IPS-NIHi11 (cell line): ENCODE results near the gene KCMF1.

ENCODE experiments used
- DNase-seq: peaks from one replicate; pipeline ENCODE4 v3.0.0; 2012; ENCODE audit warnings: mixed read lengths, low spot score

KCMF1 gene

GRCh38 chr2:84980263-84980983 is 9.5 kb downstream of the KCMF1 start:
- DNase-seq = no peak

GRCh38 chr2:84986018-84986417 is 15.1 kb downstream of the KCMF1 start:
- no peak for DNase-seq

- no peak for DNase-seq
Measured at GRCh38 chr2:84989422-84989821, 18.5 kb downstream of the KCMF1 start.

- DNase-seq = no peak
Measured at GRCh38 chr2:84989927-84990326, 19.0 kb downstream of the KCMF1 start.

GRCh38 chr2:84991404-84992160 is 20.6 kb downstream of the KCMF1 start:
- no peak for DNase-seq

- no peak for DNase-seq
Measured at GRCh38 chr2:84995826-84996225, 24.9 kb downstream of the KCMF1 start.

GRCh38 chr2:84996909-84997308 is 25.9 kb downstream of the KCMF1 start:
- no peak for DNase-seq

- DNase-seq = no peak
Measured at GRCh38 chr2:84999553-84999955, 28.6 kb downstream of the KCMF1 start.

GRCh38 chr2:85001595-85001994 is 30.6 kb downstream of the KCMF1 start:
- no peak for DNase-seq

- DNase-seq = no peak
Measured at GRCh38 chr2:85002534-85002933, 31.6 kb downstream of the KCMF1 start.

- no peak for DNase-seq
Measured at GRCh38 chr2:85008252-85008651, 37.3 kb downstream of the KCMF1 start.

GRCh38 chr2:85009019-85009618 is 38.2 kb downstream of the KCMF1 start:
- no peak for DNase-seq

GRCh38 chr2:85010404-85010803 is 39.4 kb downstream of the KCMF1 start:
- no peak for DNase-seq

GRCh38 chr2:85011098-85011497 is 40.1 kb downstream of the KCMF1 start:
- no peak for DNase-seq

GRCh38 chr2:85011747-85012146 is 40.8 kb downstream of the KCMF1 start:
- DNase-seq = no peak

- no peak for DNase-seq
Measured at GRCh38 chr2:85012431-85012830, 41.5 kb downstream of the KCMF1 start.

- DNase-seq = no peak
Measured at GRCh38 chr2:85012855-85013254, 41.9 kb downstream of the KCMF1 start.

- DNase-seq = no peak
Measured at GRCh38 chr2:85015653-85016360, 44.8 kb downstream of the KCMF1 start.

- DNase-seq = no peak
Measured at GRCh38 chr2:85016446-85016845, 45.5 kb downstream of the KCMF1 start.

- no peak for DNase-seq
Measured at GRCh38 chr2:85017411-85018048, 46.6 kb downstream of the KCMF1 start.

- DNase-seq = no peak
Measured at GRCh38 chr2:85018049-85018447, 47.1 kb downstream of the KCMF1 start.

- no peak for DNase-seq
Measured at GRCh38 chr2:85019121-85019520, 48.2 kb downstream of the KCMF1 start.
